ENCODE data around the gene LRRFIP1. TPM values are rescaled to one million over a fixed set of nuclear protein-coding genes. Genes with fewer than 3 reads are reported as not detected.

LRRFIP1 gene
- total and polyA plus RNA-seq, 2 of the 13 experiments (the other 11 are each of a cell fraction or from before 2014, with no cell fraction given) = 15.9 to 40.5 TPM

GRCh38 chr2:237674731-237675276 is 47.4 kb downstream of the LRRFIP1 start (continued):
- TF ChIP-seq ZNF446 (CRISPR knock-in tag; IDR thresholded peaks at IDR 0.05) (no peak), ZNF703 (CRISPR knock-in tag; IDR thresholded peaks at IDR 0.05; ENCODE audit: borderline replicate concordance) (no peak), TBL1XR1 (IDR thresholded peaks at IDR 0.05; ENCODE audit: borderline replicate concordance, low read length, partially characterized antibody) (no peak), PPARG (CRISPR knock-in tag; conservative IDR thresholded peaks at IDR 0.05) (peak; percentile 36), FOXJ3 (CRISPR knock-in tag; IDR thresholded peaks at IDR 0.05; ENCODE audit: borderline replicate concordance) (peak; percentile 84), CBX1 (IDR thresholded peaks at IDR 0.05; ENCODE audit: low read depth) (no peak), GLI4 (CRISPR knock-in tag; IDR thresholded peaks at IDR 0.05; ENCODE audit: borderline replicate concordance) (0 out of 2 replicates have a peak, but pooled peaks have one; percentile 42), CREM (IDR thresholded peaks at IDR 0.05) (no peak), CREM (CRISPR knock-in tag; IDR thresholded peaks at IDR 0.05) (no peak), KMT2B (CRISPR knock-in tag; IDR thresholded peaks at IDR 0.05) (peak; percentile 61; the same call in 1 of the 2 replicates), ZNF343 (CRISPR knock-in tag; IDR thresholded peaks at IDR 0.05) (no peak), NFIC (IDR thresholded peaks at IDR 0.05; ENCODE audit: low read length) (no peak), ZBTB20 (CRISPR knock-in tag; IDR thresholded peaks at IDR 0.05; ENCODE audit: borderline replicate concordance, low read depth) (no peak), ARID3A (IDR thresholded peaks at IDR 0.05; ENCODE audit: low read depth, low read length) (no peak), ZFP36L1 (CRISPR knock-in tag; IDR thresholded peaks at IDR 0.05) (no peak), MYC (CRISPR knock-in tag; IDR thresholded peaks at IDR 0.05; ENCODE audit: borderline replicate concordance) (peak; percentile 90; the same call in 1 of the 2 replicates)
- TF ChIP-seq, protein P1, sequence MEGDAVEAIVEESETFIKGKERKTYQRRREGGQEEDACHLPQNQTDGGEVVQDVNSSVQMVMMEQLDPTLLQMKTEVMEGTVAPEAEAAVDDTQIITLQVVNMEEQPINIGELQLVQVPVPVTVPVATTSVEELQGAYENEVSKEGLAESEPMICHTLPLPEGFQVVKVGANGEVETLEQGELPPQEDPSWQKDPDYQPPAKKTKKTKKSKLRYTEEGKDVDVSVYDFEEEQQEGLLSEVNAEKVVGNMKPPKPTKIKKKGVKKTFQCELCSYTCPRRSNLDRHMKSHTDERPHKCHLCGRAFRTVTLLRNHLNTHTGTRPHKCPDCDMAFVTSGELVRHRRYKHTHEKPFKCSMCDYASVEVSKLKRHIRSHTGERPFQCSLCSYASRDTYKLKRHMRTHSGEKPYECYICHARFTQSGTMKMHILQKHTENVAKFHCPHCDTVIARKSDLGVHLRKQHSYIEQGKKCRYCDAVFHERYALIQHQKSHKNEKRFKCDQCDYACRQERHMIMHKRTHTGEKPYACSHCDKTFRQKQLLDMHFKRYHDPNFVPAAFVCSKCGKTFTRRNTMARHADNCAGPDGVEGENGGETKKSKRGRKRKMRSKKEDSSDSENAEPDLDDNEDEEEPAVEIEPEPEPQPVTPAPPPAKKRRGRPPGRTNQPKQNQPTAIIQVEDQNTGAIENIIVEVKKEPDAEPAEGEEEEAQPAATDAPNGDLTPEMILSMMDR (CRISPR knock-in tag; IDR thresholded peaks at IDR 0.05) = peak; percentile 36; the same call in 1 of the 2 replicates
- TF ChIP-seq, protein P2, sequence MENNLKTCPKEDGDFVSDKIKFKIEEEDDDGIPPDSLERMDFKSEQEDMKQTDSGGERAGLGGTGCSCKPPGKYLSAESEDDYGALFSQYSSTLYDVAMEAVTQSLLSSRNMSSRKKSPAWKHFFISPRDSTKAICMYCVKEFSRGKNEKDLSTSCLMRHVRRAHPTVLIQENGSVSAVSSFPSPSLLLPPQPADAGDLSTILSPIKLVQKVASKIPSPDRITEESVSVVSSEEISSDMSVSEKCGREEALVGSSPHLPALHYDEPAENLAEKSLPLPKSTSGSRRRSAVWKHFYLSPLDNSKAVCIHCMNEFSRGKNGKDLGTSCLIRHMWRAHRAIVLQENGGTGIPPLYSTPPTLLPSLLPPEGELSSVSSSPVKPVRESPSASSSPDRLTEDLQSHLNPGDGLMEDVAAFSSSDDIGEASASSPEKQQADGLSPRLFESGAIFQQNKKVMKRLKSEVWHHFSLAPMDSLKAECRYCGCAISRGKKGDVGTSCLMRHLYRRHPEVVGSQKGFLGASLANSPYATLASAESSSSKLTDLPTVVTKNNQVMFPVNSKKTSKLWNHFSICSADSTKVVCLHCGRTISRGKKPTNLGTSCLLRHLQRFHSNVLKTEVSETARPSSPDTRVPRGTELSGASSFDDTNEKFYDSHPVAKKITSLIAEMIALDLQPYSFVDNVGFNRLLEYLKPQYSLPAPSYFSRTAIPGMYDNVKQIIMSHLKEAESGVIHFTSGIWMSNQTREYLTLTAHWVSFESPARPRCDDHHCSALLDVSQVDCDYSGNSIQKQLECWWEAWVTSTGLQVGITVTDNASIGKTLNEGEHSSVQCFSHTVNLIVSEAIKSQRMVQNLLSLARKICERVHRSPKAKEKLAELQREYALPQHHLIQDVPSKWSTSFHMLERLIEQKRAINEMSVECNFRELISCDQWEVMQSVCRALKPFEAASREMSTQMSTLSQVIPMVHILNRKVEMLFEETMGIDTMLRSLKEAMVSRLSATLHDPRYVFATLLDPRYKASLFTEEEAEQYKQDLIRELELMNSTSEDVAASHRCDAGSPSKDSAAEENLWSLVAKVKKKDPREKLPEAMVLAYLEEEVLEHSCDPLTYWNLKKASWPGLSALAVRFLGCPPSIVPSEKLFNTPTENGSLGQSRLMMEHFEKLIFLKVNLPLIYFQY (CRISPR knock-in tag; IDR thresholded peaks at IDR 0.05; ENCODE audit: borderline replicate concordance) = peak; percentile 48; the same call in 1 of the 2 replicates
- TF ChIP-seq, protein P3, sequence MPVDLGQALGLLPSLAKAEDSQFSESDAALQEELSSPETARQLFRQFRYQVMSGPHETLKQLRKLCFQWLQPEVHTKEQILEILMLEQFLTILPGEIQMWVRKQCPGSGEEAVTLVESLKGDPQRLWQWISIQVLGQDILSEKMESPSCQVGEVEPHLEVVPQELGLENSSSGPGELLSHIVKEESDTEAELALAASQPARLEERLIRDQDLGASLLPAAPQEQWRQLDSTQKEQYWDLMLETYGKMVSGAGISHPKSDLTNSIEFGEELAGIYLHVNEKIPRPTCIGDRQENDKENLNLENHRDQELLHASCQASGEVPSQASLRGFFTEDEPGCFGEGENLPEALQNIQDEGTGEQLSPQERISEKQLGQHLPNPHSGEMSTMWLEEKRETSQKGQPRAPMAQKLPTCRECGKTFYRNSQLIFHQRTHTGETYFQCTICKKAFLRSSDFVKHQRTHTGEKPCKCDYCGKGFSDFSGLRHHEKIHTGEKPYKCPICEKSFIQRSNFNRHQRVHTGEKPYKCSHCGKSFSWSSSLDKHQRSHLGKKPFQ (CRISPR knock-in tag; IDR thresholded peaks at IDR 0.05; ENCODE audit: insufficient replicate concordance) = no peak

Measured in HepG2 (cell line).